Measurements from ENCODE around the gene MYH1. TPM values are rescaled to one million over a fixed set of nuclear protein-coding genes. Genes with fewer than 3 reads are reported as not detected.

MYH1 gene
- total RNA-seq, 2 experiments from 2014 or later = not detected

- no peak for DNase-seq
- no peak overlapping the region for H3K4me3 Mint-ChIP-seq
- no peak overlapping the region for H3K27ac Mint-ChIP-seq
- no peaks in the 10 kb centered on the region for H3K36me3 Mint-ChIP-seq (ENCODE audit: low read depth)
- CTCF ChIA-PET = no interaction called here
- H3K9me3 Mint-ChIP-seq = no peaks in the 10 kb centered on the region
- no peaks in the 10 kb centered on the region for H3K4me1 Mint-ChIP-seq
- POLR2A ChIA-PET = no interaction called here
- no peaks in the 10 kb centered on the region for H3K27me3 Mint-ChIP-seq
Measured at GRCh38 chr17:10523064-10523463, 4.7 kb upstream of the MYH1 start.

GRCh38 chr17:10521949-10522348, 3.6 kb upstream of the MYH1 start:
- no peak for DNase-seq
- ChIA-PET CTCF (no interaction called here), POLR2A (no interaction called here)
- Mint-ChIP-seq H3K27me3 (no peaks in the 10 kb centered on the region), H3K9me3 (no peaks in the 10 kb centered on the region), H3K36me3 (ENCODE audit: low read depth) (no peaks in the 10 kb centered on the region), H3K4me3 (no peak overlapping the region), H3K4me1 (no peaks in the 10 kb centered on the region), H3K27ac (no peak overlapping the region)

- CTCF ChIA-PET = no interaction called here
- DNase-seq = no peak
- no peaks in the 10 kb centered on the region for H3K36me3 Mint-ChIP-seq (ENCODE audit: low read depth)
- H3K9me3 Mint-ChIP-seq = no peaks in the 10 kb centered on the region
- no peak overlapping the region for H3K4me3 Mint-ChIP-seq
- H3K27me3 Mint-ChIP-seq = no peaks in the 10 kb centered on the region
- H3K4me1 Mint-ChIP-seq = no peaks in the 10 kb centered on the region
- POLR2A ChIA-PET = no interaction called here
- no peak overlapping the region for H3K27ac Mint-ChIP-seq
Measured at GRCh38 chr17:10516638-10517037, 1.7 kb downstream of the MYH1 start.

GRCh38 chr17:10516065-10516464, 2.3 kb downstream of the MYH1 start:
- Mint-ChIP-seq H3K9me3 (no peaks in the 10 kb centered on the region), H3K4me3 (no peak overlapping the region), H3K27ac (no peak overlapping the region), H3K36me3 (ENCODE audit: low read depth) (no peaks in the 10 kb centered on the region), H3K4me1 (no peaks in the 10 kb centered on the region), H3K27me3 (no peaks in the 10 kb centered on the region)
- ChIA-PET CTCF (no interaction called here), POLR2A (no interaction called here)
- DNase-seq = no peak

GRCh38 chr17:10513299-10514067, 4.9 kb downstream of the MYH1 start:
- no peak overlapping the region for H3K4me3 Mint-ChIP-seq
- CTCF ChIA-PET = no interaction called here
- H3K9me3 Mint-ChIP-seq = no peaks in the 10 kb centered on the region
- no peak for DNase-seq
- no peak overlapping the region for H3K27ac Mint-ChIP-seq
- no peaks in the 10 kb centered on the region for H3K27me3 Mint-ChIP-seq
- H3K4me1 Mint-ChIP-seq = no peaks in the 10 kb centered on the region
- POLR2A ChIA-PET = no interaction called here
- H3K36me3 Mint-ChIP-seq (ENCODE audit: low read depth) = no peaks in the 10 kb centered on the region

GRCh38 chr17:10512856-10513255, 5.5 kb downstream of the MYH1 start:
- Mint-ChIP-seq H3K9me3 (no peaks in the 10 kb centered on the region), H3K27ac (no peak overlapping the region), H3K27me3 (no peaks in the 10 kb centered on the region), H3K4me1 (no peaks in the 10 kb centered on the region), H3K4me3 (no peak overlapping the region), H3K36me3 (ENCODE audit: low read depth) (no peaks in the 10 kb centered on the region)
- no peak for DNase-seq
- CTCF ChIA-PET = no interaction called here
- POLR2A ChIA-PET = no interaction called here

- Mint-ChIP-seq H3K9me3 (no peaks in the 10 kb centered on the region), H3K4me3 (no peak overlapping the region), H3K36me3 (ENCODE audit: low read depth) (no peaks in the 10 kb centered on the region), H3K4me1 (no peaks in the 10 kb centered on the region), H3K27me3 (no peaks in the 10 kb centered on the region), H3K27ac (no peak overlapping the region)
- CTCF ChIA-PET = no interaction called here
- POLR2A ChIA-PET = no interaction called here
- DNase-seq = no peak
Measured at GRCh38 chr17:10499950-10500349, 18.4 kb downstream of the MYH1 start.

- CTCF ChIA-PET = no interaction called here
- H3K4me1 Mint-ChIP-seq = no peaks in the 10 kb centered on the region
- no peak for DNase-seq
- no peak overlapping the region for H3K4me3 Mint-ChIP-seq
- no peak overlapping the region for H3K27ac Mint-ChIP-seq
- no peaks in the 10 kb centered on the region for H3K36me3 Mint-ChIP-seq (ENCODE audit: low read depth)
- POLR2A ChIA-PET = no interaction called here
- H3K27me3 Mint-ChIP-seq = no peaks in the 10 kb centered on the region
- peaks cover 13% of the 10 kb centered on the region for H3K9me3 Mint-ChIP-seq
Measured at GRCh38 chr17:10492004-10492403, 26.3 kb downstream of the MYH1 start.

GRCh38 chr17:10482252-10482651, 36.1 kb downstream of the MYH1 start:
- H3K4me3 Mint-ChIP-seq = no peak overlapping the region
- H3K27me3 Mint-ChIP-seq = no peaks in the 10 kb centered on the region
- no peak for DNase-seq
- H3K9me3 Mint-ChIP-seq = peaks cover 15% of the 10 kb centered on the region
- POLR2A ChIA-PET = no interaction called here
- H3K4me1 Mint-ChIP-seq = no peaks in the 10 kb centered on the region
- H3K27ac Mint-ChIP-seq = no peak overlapping the region
- H3K36me3 Mint-ChIP-seq (ENCODE audit: low read depth) = no peaks in the 10 kb centered on the region
- CTCF ChIA-PET = no interaction called here

- ChIA-PET POLR2A (no interaction called here), CTCF (no interaction called here)
- Mint-ChIP-seq H3K36me3 (ENCODE audit: low read depth) (no peaks in the 10 kb centered on the region), H3K4me3 (no peak overlapping the region), H3K9me3 (peaks cover 2% of the 10 kb centered on the region), H3K27ac (no peak overlapping the region), H3K4me1 (no peaks in the 10 kb centered on the region), H3K27me3 (no peaks in the 10 kb centered on the region)
- DNase-seq = no peak
Measured at GRCh38 chr17:10477701-10478100, 40.6 kb downstream of the MYH1 start.

- DNase-seq = no peak
- ChIA-PET POLR2A (no interaction called here), CTCF (no interaction called here)
- no peak overlapping the region for H3K4me3 Mint-ChIP-seq
- no peaks in the 10 kb centered on the region for H3K4me1 Mint-ChIP-seq
- no peak overlapping the region for H3K27ac Mint-ChIP-seq
- H3K9me3 Mint-ChIP-seq = no peaks in the 10 kb centered on the region
- no peaks in the 10 kb centered on the region for H3K27me3 Mint-ChIP-seq
- no peaks in the 10 kb centered on the region for H3K36me3 Mint-ChIP-seq (ENCODE audit: low read depth)
Measured at GRCh38 chr17:10474536-10474935, 43.8 kb downstream of the MYH1 start.

- ChIA-PET POLR2A (no interaction called here), CTCF (no interaction called here)
- H3K27me3 Mint-ChIP-seq = no peaks in the 10 kb centered on the region
- H3K4me1 Mint-ChIP-seq = no peaks in the 10 kb centered on the region
- no peaks in the 10 kb centered on the region for H3K9me3 Mint-ChIP-seq
- no peaks in the 10 kb centered on the region for H3K36me3 Mint-ChIP-seq (ENCODE audit: low read depth)
- H3K27ac Mint-ChIP-seq = no peak overlapping the region
- no peak for DNase-seq
- no peak overlapping the region for H3K4me3 Mint-ChIP-seq
Measured at GRCh38 chr17:10471858-10472257, 46.5 kb downstream of the MYH1 start.

- H3K27ac Mint-ChIP-seq = no peak within 1 kb of the TSS
- no peaks in the 10 kb centered on the region for H3K4me1 Mint-ChIP-seq
- no peaks in the 10 kb centered on the region for H3K36me3 Mint-ChIP-seq (ENCODE audit: low read depth)
- POLR2A ChIA-PET = no interaction called here
- no peak for DNase-seq
- CTCF ChIA-PET = no interaction called here
- H3K4me3 Mint-ChIP-seq = no peak within 1 kb of the TSS
- no peaks in the 10 kb centered on the region for H3K27me3 Mint-ChIP-seq
- H3K9me3 Mint-ChIP-seq = no peaks in the 10 kb centered on the region
Measured at GRCh38 chr17:10469459-10469858, 48.9 kb downstream of the MYH1 start, which contains the start of gene MYH4. Gene MYH4, minus strand, starts transcription at chr17:10469559. Its CDS starts 2,814 bp downstream, at chr17:10466745.

GRCh38 chr17:10463402-10463801, 54.9 kb downstream of the MYH1 start:
- no peaks in the 10 kb centered on the region for H3K27me3 Mint-ChIP-seq
- no peak overlapping the region for H3K27ac Mint-ChIP-seq
- CTCF ChIA-PET = no interaction called here
- H3K9me3 Mint-ChIP-seq = no peaks in the 10 kb centered on the region
- no peaks in the 10 kb centered on the region for H3K36me3 Mint-ChIP-seq (ENCODE audit: low read depth)
- no peaks in the 10 kb centered on the region for H3K4me1 Mint-ChIP-seq
- no peak overlapping the region for H3K4me3 Mint-ChIP-seq
- POLR2A ChIA-PET = no interaction called here
- no peak for DNase-seq

Data from activated CD4-positive, alpha-beta memory T cell treated with anti-CD3 and anti-CD28 coated beads, Interleukin-2, amount 10 ng/mL, durations not matched to agents 7 days and 5 days (primary cell).